ENCODE measurements around the gene MOCOS. TPM values are rescaled to one million over a fixed set of nuclear protein-coding genes. Genes with fewer than 3 reads are reported as not detected.

Gene MOCOS
- total RNA-seq, 1 donor from 2014 or later, result 24.5 TPM

DNA sequence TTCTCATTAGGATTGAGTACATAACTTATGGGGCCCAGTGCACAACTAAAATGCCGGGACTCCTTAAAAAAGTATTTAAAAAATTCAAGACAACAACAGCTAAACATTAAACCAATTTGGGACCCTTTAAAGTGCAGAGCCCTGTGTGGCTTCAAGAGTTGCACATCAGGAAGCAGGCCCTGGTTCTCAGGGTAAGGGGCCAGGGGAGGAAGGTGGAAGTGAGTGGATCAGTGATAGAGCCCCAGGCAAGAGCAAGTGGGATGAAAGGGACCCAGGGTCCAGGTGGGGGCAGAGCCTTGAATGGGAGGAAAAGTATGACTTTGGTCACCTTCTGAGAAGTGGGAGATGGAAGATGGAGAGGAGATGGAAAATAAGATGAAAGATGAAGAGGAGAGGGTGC lies 107.9 kb downstream of the MOCOS start:
- no peak for DNase-seq (ENCODE audit: low read depth)
- Histone ChIP-seq H3K27me3 (ENCODE audit: control insufficient read depth, insufficient read depth, low read length) (no peaks in the 10 kb centered on the region), H3K36me3 (ENCODE audit: control insufficient read depth, insufficient read depth, low read length) (no peaks in the 10 kb centered on the region), H3K4me3 (ENCODE audit: low read depth, low read length) (no peak overlapping the region)
- TF ChIP-seq, protein P1, sequence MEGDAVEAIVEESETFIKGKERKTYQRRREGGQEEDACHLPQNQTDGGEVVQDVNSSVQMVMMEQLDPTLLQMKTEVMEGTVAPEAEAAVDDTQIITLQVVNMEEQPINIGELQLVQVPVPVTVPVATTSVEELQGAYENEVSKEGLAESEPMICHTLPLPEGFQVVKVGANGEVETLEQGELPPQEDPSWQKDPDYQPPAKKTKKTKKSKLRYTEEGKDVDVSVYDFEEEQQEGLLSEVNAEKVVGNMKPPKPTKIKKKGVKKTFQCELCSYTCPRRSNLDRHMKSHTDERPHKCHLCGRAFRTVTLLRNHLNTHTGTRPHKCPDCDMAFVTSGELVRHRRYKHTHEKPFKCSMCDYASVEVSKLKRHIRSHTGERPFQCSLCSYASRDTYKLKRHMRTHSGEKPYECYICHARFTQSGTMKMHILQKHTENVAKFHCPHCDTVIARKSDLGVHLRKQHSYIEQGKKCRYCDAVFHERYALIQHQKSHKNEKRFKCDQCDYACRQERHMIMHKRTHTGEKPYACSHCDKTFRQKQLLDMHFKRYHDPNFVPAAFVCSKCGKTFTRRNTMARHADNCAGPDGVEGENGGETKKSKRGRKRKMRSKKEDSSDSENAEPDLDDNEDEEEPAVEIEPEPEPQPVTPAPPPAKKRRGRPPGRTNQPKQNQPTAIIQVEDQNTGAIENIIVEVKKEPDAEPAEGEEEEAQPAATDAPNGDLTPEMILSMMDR (IDR thresholded peaks at IDR 0.05; ENCODE audit: insufficient read depth, low read length, severe bottlenecking), result no peak
- FAIRE-seq, result no peak

DNA sequence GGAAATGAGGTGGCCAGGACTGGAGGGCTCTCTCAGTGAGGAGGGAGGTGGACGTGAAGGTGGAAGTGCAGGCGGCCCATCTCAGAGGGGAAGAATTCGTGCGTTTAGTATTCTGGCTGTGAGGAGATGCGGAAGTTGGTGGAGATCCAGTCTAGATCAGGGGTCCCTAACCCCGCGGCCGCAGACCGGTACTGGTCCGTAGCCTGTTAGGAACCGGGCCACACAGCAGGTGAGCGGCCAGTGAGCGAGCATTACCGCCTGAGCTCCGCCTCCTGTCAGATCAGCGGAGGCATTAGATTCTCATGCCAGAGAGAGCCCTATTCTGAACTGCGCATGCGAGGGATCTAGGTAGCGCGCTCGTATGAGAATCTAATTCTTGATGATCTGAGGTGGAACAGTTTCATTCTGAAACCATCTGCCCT lies 108.6 kb downstream of the MOCOS start:
- FAIRE-seq (no peak), DNase-seq (ENCODE audit: low read depth) (no peak)
- Histone ChIP-seq H3K4me3 (ENCODE audit: low read depth, low read length) (peak overlapping the region; percentile 69), H3K36me3 (ENCODE audit: control insufficient read depth, insufficient read depth, low read length) (no peaks in the 10 kb centered on the region), H3K27me3 (ENCODE audit: control insufficient read depth, insufficient read depth, low read length) (no peaks in the 10 kb centered on the region)
- TF ChIP-seq, protein P1 (IDR thresholded peaks at IDR 0.05; ENCODE audit: insufficient read depth, low read length, severe bottlenecking), result no peak

GRCh38 chr18:36296650-36297416 lies 109.5 kb downstream of the MOCOS start:
- Histone ChIP-seq H3K36me3 (ENCODE audit: control insufficient read depth, insufficient read depth, low read length) (no peaks in the 10 kb centered on the region), H3K27me3 (ENCODE audit: control insufficient read depth, insufficient read depth, low read length) (no peaks in the 10 kb centered on the region), H3K4me3 (ENCODE audit: low read depth, low read length) (peak overlapping the region; percentile 69)
- TF ChIP-seq, protein P1 (IDR thresholded peaks at IDR 0.05; ENCODE audit: insufficient read depth, low read length, severe bottlenecking), result peak; percentile 29
- DNase-seq (ENCODE audit: low read depth), result peak; percentile 57
- peak; percentile 55 for FAIRE-seq

- TF ChIP-seq, protein P1 (IDR thresholded peaks at IDR 0.05; ENCODE audit: insufficient read depth, low read length, severe bottlenecking), result no peak
- DNase-seq (ENCODE audit: low read depth), result no peak
- Histone ChIP-seq H3K36me3 (ENCODE audit: control insufficient read depth, insufficient read depth, low read length) (no peaks in the 10 kb centered on the region), H3K4me3 (ENCODE audit: low read depth, low read length) (peak within 1 kb of the TSS; percentile 69), H3K27me3 (ENCODE audit: control insufficient read depth, insufficient read depth, low read length) (no peaks in the 10 kb centered on the region)
- no peak for FAIRE-seq
These were observed 110.3 kb downstream of the MOCOS start, which contains the start of gene FHOD3 for GRCh38 chr18:36297417-36298125. Gene FHOD3, plus strand, starts transcription at chr18:36297713. Its CDS starts 123 bp downstream, at chr18:36297836.

- H3K4me3 ChIP-seq (ENCODE audit: low read depth, low read length), result peak overlapping the region; percentile 69
- no peaks in the 10 kb centered on the region for H3K36me3 ChIP-seq (ENCODE audit: control insufficient read depth, insufficient read depth, low read length)
- TF ChIP-seq, protein P1 (IDR thresholded peaks at IDR 0.05; ENCODE audit: insufficient read depth, low read length, severe bottlenecking), result no peak
- DNase-seq (ENCODE audit: low read depth) (no peak), FAIRE-seq (no peak)
- H3K27me3 ChIP-seq (ENCODE audit: control insufficient read depth, insufficient read depth, low read length), result no peaks in the 10 kb centered on the region
These were observed 110.9 kb downstream of the MOCOS start for GRCh38 chr18:36298126-36298741.
